Parathyroid adenoma (tissue), 2 donors: Measurements from ENCODE around the gene RNASEH2C.
"Not testable (repeated sequence)": the region's sequence is repeated elsewhere in the genome, so short reads cannot be mapped to it uniquely, and the experiment has no call there.

ENCODE experiments used
- H2AFZ ChIP-seq: fragments of 300-600 bp; sonication (generic); one replicate; pipeline ENCODE4 v1.7.0; 2017; ENCODE audit warnings: antibody characterized with exemption, mild to moderate bottlenecking
- H3K27ac ChIP-seq: fragments of 300-600 bp; sonication (generic); one replicate; pipeline ENCODE4 v1.7.0; 2017
- H3K27me3 ChIP-seq: fragments of 300-600 bp; sonication (generic); one replicate; pipeline ENCODE4 v1.7.0; 2017; ENCODE audit warnings: low read length; ENCODE audit not compliant: control insufficient read depth, insufficient read depth
- H3K36me3 ChIP-seq: fragments of 300-600 bp; sonication (generic); one replicate; pipeline ENCODE4 v1.7.0; 2017; ENCODE audit warnings: low read length; ENCODE audit not compliant: control insufficient read depth, insufficient read depth
- H3K4me1 ChIP-seq: fragments of 300-600 bp; sonication (generic); one replicate; pipeline ENCODE4 v1.7.0; 2017; ENCODE audit warnings: control low read depth
- H3K4me2 ChIP-seq: fragments of 300-600 bp; sonication (generic); one replicate; pipeline ENCODE4 v1.7.0; 2017; ENCODE audit warnings: low read length
- H3K4me3 ChIP-seq: fragments of 300-600 bp; sonication (generic); one replicate; pipeline ENCODE4 v1.7.0; 2017; ENCODE audit warnings: low read depth, low read length
- H3K79me2 ChIP-seq: fragments of 300-600 bp; sonication (generic); one replicate; pipeline ENCODE4 v1.7.0; 2017; ENCODE audit warnings: control low read depth
- H3K9ac ChIP-seq: fragments of 300-600 bp; sonication (generic); one replicate; pipeline ENCODE4 v1.7.0; 2017; ENCODE audit warnings: mild to moderate bottlenecking
- H3K9me3 ChIP-seq: fragments of 300-600 bp; sonication (generic); one replicate; pipeline ENCODE4 v1.7.0; 2017; ENCODE audit warnings: low read length; ENCODE audit not compliant: control insufficient read depth
- CTCF ChIP-seq: fragments of 300-600 bp; sonication (generic); IDR thresholded peaks from one replicate; pipeline ENCODE4 v1.7.0; 2017; ENCODE audit warnings: antibody characterized with exemption, mild to moderate bottlenecking
- donor health status: primary hyperparathyroidism.

RNASEH2C gene

DNA sequence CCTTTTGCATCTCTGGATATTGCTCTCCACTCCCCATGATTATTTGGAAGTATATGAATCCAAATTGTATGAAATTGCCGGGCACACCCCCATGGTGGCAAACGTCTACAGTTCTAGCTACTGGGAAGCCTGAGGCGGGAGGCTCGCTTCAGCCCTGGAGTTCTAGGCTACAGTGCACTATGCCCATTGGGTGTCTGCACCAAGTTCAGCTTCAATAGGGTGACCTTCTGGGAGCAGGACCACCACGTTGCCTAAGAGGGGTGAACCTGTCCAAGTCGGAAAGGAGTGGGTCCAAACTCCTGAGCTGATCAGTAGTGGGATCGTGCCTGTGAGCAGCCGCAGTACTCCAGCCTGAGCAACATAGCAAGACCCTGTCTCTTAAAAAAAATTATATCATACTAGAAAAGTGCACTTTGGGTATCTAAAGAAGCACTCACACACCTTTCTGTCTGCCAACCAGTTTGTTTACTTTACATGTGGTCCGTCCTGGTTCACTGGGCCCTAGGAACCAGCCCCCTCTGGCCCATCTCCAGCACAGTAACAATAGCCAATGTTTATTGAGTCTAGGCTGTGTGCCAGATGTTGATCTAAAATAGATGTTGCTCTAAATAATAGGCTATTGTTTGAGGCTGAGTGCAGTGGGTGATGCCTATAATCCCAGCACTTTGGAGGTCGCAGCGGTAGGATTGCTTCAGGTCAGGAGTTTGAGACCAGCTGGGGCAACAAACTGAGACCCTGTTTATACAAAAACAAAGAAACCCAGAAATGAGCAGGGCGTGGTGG is 24.9 kb downstream of the RNASEH2C start:
- H3K79me2 ChIP-seq: no peaks in the 10 kb centered on the region
- no peak overlapping the region for H3K9ac ChIP-seq
- no peak overlapping the region for H3K27ac ChIP-seq
- TF ChIP-seq CTCF: no peak
- no peaks in the 10 kb centered on the region for H3K27me3 ChIP-seq
- no peak overlapping the region for H3K4me3 ChIP-seq
- H3K4me2 ChIP-seq: no peak overlapping the region
- no peak overlapping the region for H2AFZ ChIP-seq
- H3K4me1 ChIP-seq: no peaks in the 10 kb centered on the region
- no peaks in the 10 kb centered on the region for H3K9me3 ChIP-seq
- no peaks in the 10 kb centered on the region for H3K36me3 ChIP-seq

DNA sequence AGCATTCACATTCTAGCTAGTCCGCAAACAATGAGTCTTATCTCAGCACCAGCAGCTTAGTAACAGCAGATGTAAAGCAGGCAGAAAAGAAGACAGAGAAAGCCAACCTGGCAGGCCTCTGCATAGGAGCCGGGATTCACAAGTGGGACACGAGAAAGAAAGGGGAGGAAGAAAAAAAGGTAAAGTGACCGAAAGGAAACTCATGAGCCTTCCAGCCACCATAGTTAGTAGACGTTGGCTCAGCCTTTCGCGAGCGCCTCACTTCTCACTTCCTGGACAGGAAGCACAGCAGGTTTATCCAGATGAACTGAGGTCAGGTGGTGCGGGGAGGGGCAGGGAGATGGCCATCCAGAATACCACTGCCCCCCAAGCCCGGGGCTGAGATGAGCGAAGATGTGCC is 28.2 kb downstream of the RNASEH2C start:
- Histone ChIP-seq H3K79me2 (no peaks in the 10 kb centered on the region), H3K4me2 (no peak overlapping the region), H3K36me3 (no peaks in the 10 kb centered on the region), H3K27ac (no peak overlapping the region), H3K9me3 (no peaks in the 10 kb centered on the region), H3K27me3 (no peaks in the 10 kb centered on the region), H3K9ac (no peak overlapping the region), H3K4me3 (no peak overlapping the region), H3K4me1 (no peaks in the 10 kb centered on the region), H2AFZ (no peak overlapping the region)
- TF ChIP-seq CTCF: no peak

- not testable (repeated sequence) for H2AFZ ChIP-seq, H3K9ac ChIP-seq, H3K27ac ChIP-seq, H3K4me2 ChIP-seq, H3K36me3 ChIP-seq, H3K9me3 ChIP-seq, H3K4me1 ChIP-seq, H3K4me3 ChIP-seq, H3K27me3 ChIP-seq, H3K79me2 ChIP-seq
Observed at GRCh38 chr11:65691847-65692246, 28.8 kb downstream of the RNASEH2C start.

GRCh38 chr11:65685981-65686380 is 34.6 kb downstream of the RNASEH2C start:
- no peaks in the 10 kb centered on the region for H3K4me1 ChIP-seq
- H3K4me3 ChIP-seq: no peak overlapping the region
- H3K9me3 ChIP-seq: no peaks in the 10 kb centered on the region
- no peak for TF ChIP-seq CTCF
- no peaks in the 10 kb centered on the region for H3K27me3 ChIP-seq
- no peak overlapping the region for H3K27ac ChIP-seq
- H3K4me2 ChIP-seq: no peak overlapping the region
- H3K79me2 ChIP-seq: no peaks in the 10 kb centered on the region
- no peak overlapping the region for H3K9ac ChIP-seq
- no peaks in the 10 kb centered on the region for H3K36me3 ChIP-seq
- H2AFZ ChIP-seq: no peak overlapping the region

DNA sequence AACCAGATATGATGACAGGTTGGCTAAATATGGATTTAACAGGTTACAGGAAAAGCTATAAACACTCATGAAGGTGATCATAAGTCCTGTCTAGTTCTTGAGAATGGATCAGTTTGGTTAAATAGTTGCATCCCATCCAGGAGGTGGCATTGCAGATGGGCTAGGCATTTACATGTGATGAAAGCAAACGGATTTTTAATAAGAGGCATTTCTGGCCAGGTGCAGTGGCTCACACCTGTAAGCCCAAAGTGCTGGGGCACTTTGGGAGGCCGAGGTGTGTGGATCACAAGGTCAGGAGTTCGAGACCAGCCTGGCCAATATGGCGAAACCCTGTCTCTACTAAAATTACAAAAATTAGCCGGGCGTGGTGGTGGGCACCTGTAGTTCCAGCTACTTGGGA is 37.1 kb downstream of the RNASEH2C start:
- not testable (repeated sequence) for H3K9me3 ChIP-seq, H3K27ac ChIP-seq, H3K27me3 ChIP-seq, H2AFZ ChIP-seq, H3K4me3 ChIP-seq, H3K4me1 ChIP-seq, H3K4me2 ChIP-seq, H3K36me3 ChIP-seq, H3K79me2 ChIP-seq, H3K9ac ChIP-seq

- Histone ChIP-seq H3K27ac (no peak overlapping the region), H3K4me3 (no peak overlapping the region), H3K4me2 (no peak overlapping the region), H3K9ac (no peak overlapping the region), H3K9me3 (no peaks in the 10 kb centered on the region), H2AFZ (no peak overlapping the region), H3K79me2 (no peaks in the 10 kb centered on the region), H3K4me1 (no peaks in the 10 kb centered on the region), H3K27me3 (no peaks in the 10 kb centered on the region), H3K36me3 (no peaks in the 10 kb centered on the region)
- no peak for TF ChIP-seq CTCF
Observed at GRCh38 chr11:65680192-65680743, 40.3 kb downstream of the RNASEH2C start.
